WTC11 (cell line): ENCODE data around the gene SP140.

Source experiments
- CREM ChIP-seq: sonication (generic); formaldehyde crosslinking; IDR thresholded peaks from 2 replicates; pipeline ENCODE4 v1.8.1; 2022; ENCODE audit warnings: mild to moderate bottlenecking, missing genetic modification reagents, moderate library complexity
- ELF4 ChIP-seq: sonication (generic); formaldehyde crosslinking; IDR thresholded peaks from 2 replicates; pipeline ENCODE4 v1.8.1; 2022; ENCODE audit warnings: low read depth, mild to moderate bottlenecking, moderate library complexity, missing genetic modification reagents
- JUN ChIP-seq: sonication (generic); formaldehyde crosslinking; IDR thresholded peaks from 2 replicates; pipeline ENCODE4 v1.8.0; 2023; ENCODE audit warnings: mild to moderate bottlenecking, missing genetic modification reagents
- SP1 ChIP-seq: sonication (generic); formaldehyde crosslinking; conservative IDR thresholded peaks from 2 replicates; pipeline ENCODE4 v1.8.1; 2022; ENCODE audit warnings: missing genetic modification reagents
- ZNF232 ChIP-seq: sonication (generic); formaldehyde crosslinking; IDR thresholded peaks from 2 replicates; pipeline ENCODE4 v1.8.0; 2022; ENCODE audit warnings: mild to moderate bottlenecking, missing genetic modification reagents
- ZNF396 ChIP-seq: fragments of 250-450 bp; sonication (Bioruptor Pico); IDR thresholded peaks from 2 replicates; pipeline ENCODE4 v1.8.0; 2021; ENCODE audit warnings: mild to moderate bottlenecking, moderate library complexity, borderline replicate concordance
- ZNF423 ChIP-seq: fragments of 250-450 bp; sonication (Bioruptor Pico); IDR thresholded peaks from 2 replicates; pipeline ENCODE4 v2.1.2; 2022; ENCODE audit warnings: mild to moderate bottlenecking, moderate library complexity
- TF ChIP-seq, protein P1 (sequence below): fragments of 200-600 bp; IDR thresholded peaks from 2 replicates; pipeline ENCODE4 v1.8.0; 2022; ENCODE audit warnings: antibody characterized with exemption
- TF ChIP-seq, protein P2 (sequence below): sonication (generic); formaldehyde crosslinking; conservative IDR thresholded peaks from 2 replicates; pipeline ENCODE4 v1.8.1; 2022; ENCODE audit warnings: mild to moderate bottlenecking, missing genetic modification reagents
- TF ChIP-seq, protein P3 (sequence below): sonication (generic); formaldehyde crosslinking; IDR thresholded peaks from 2 replicates; pipeline ENCODE4 v1.8.1; 2023; ENCODE audit warnings: mild to moderate bottlenecking, missing genetic modification reagents
- TF ChIP-seq, protein P4 (sequence below): sonication (generic); formaldehyde crosslinking; IDR thresholded peaks from 2 replicates; pipeline ENCODE4 v1.8.1; 2022; ENCODE audit warnings: low read depth, mild to moderate bottlenecking, moderate library complexity, missing genetic modification reagents, borderline replicate concordance
- TF ChIP-seq, protein P5 (sequence below): sonication (generic); formaldehyde crosslinking; IDR thresholded peaks from 2 replicates; pipeline ENCODE4 v1.8.0; 2022; ENCODE audit warnings: mild to moderate bottlenecking, missing genetic modification reagents
- TF ChIP-seq, protein P6 (sequence below): fragments of 250-450 bp; sonication (Bioruptor Pico); IDR thresholded peaks from 2 replicates; pipeline ENCODE4 v1.9.0; 2021; ENCODE audit warnings: mild to moderate bottlenecking
- TF ChIP-seq, protein P7 (sequence below): fragments of 250-450 bp; sonication (Bioruptor Pico); IDR thresholded peaks from 2 replicates; pipeline ENCODE4 v1.9.0; 2021; ENCODE audit warnings: mild to moderate bottlenecking

GRCh38 chr2:230219419-230220331 is 5.9 kb upstream of the SP140 start, which contains the start of gene SP110:
- TF ChIP-seq, protein P1, sequence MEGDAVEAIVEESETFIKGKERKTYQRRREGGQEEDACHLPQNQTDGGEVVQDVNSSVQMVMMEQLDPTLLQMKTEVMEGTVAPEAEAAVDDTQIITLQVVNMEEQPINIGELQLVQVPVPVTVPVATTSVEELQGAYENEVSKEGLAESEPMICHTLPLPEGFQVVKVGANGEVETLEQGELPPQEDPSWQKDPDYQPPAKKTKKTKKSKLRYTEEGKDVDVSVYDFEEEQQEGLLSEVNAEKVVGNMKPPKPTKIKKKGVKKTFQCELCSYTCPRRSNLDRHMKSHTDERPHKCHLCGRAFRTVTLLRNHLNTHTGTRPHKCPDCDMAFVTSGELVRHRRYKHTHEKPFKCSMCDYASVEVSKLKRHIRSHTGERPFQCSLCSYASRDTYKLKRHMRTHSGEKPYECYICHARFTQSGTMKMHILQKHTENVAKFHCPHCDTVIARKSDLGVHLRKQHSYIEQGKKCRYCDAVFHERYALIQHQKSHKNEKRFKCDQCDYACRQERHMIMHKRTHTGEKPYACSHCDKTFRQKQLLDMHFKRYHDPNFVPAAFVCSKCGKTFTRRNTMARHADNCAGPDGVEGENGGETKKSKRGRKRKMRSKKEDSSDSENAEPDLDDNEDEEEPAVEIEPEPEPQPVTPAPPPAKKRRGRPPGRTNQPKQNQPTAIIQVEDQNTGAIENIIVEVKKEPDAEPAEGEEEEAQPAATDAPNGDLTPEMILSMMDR, result no peak
- TF ChIP-seq, protein P2, sequence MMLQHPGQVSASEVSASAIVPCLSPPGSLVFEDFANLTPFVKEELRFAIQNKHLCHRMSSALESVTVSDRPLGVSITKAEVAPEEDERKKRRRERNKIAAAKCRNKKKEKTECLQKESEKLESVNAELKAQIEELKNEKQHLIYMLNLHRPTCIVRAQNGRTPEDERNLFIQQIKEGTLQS (CRISPR knock-in tag), result no peak
- TF ChIP-seq, protein P3, sequence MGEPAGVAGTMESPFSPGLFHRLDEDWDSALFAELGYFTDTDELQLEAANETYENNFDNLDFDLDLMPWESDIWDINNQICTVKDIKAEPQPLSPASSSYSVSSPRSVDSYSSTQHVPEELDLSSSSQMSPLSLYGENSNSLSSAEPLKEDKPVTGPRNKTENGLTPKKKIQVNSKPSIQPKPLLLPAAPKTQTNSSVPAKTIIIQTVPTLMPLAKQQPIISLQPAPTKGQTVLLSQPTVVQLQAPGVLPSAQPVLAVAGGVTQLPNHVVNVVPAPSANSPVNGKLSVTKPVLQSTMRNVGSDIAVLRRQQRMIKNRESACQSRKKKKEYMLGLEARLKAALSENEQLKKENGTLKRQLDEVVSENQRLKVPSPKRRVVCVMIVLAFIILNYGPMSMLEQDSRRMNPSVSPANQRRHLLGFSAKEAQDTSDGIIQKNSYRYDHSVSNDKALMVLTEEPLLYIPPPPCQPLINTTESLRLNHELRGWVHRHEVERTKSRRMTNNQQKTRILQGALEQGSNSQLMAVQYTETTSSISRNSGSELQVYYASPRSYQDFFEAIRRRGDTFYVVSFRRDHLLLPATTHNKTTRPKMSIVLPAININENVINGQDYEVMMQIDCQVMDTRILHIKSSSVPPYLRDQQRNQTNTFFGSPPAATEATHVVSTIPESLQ, result no peak
- TF ChIP-seq, protein P4, sequence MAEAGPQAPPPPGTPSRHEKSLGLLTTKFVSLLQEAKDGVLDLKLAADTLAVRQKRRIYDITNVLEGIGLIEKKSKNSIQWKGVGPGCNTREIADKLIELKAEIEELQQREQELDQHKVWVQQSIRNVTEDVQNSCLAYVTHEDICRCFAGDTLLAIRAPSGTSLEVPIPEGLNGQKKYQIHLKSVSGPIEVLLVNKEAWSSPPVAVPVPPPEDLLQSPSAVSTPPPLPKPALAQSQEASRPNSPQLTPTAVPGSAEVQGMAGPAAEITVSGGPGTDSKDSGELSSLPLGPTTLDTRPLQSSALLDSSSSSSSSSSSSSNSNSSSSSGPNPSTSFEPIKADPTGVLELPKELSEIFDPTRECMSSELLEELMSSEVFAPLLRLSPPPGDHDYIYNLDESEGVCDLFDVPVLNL (CRISPR knock-in tag), result no peak
- TF ChIP-seq ZNF396 (no peak), ZNF232 (CRISPR knock-in tag) (no peak), SP1 (CRISPR knock-in tag) (no peak), CREM (CRISPR knock-in tag) (no peak), ELF4 (CRISPR knock-in tag) (no peak), JUN (no peak), ZNF423 (CRISPR knock-in tag) (no peak)
- TF ChIP-seq, protein P5, sequence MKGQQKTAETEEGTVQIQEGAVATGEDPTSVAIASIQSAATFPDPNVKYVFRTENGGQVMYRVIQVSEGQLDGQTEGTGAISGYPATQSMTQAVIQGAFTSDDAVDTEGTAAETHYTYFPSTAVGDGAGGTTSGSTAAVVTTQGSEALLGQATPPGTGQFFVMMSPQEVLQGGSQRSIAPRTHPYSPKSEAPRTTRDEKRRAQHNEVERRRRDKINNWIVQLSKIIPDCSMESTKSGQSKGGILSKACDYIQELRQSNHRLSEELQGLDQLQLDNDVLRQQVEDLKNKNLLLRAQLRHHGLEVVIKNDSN (CRISPR knock-in tag), result no peak
- TF ChIP-seq, protein P6, sequence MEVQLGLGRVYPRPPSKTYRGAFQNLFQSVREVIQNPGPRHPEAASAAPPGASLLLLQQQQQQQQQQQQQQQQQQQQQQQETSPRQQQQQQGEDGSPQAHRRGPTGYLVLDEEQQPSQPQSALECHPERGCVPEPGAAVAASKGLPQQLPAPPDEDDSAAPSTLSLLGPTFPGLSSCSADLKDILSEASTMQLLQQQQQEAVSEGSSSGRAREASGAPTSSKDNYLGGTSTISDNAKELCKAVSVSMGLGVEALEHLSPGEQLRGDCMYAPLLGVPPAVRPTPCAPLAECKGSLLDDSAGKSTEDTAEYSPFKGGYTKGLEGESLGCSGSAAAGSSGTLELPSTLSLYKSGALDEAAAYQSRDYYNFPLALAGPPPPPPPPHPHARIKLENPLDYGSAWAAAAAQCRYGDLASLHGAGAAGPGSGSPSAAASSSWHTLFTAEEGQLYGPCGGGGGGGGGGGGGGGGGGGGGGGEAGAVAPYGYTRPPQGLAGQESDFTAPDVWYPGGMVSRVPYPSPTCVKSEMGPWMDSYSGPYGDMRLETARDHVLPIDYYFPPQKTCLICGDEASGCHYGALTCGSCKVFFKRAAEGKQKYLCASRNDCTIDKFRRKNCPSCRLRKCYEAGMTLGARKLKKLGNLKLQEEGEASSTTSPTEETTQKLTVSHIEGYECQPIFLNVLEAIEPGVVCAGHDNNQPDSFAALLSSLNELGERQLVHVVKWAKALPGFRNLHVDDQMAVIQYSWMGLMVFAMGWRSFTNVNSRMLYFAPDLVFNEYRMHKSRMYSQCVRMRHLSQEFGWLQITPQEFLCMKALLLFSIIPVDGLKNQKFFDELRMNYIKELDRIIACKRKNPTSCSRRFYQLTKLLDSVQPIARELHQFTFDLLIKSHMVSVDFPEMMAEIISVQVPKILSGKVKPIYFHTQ (CRISPR knock-in tag), result no peak
- TF ChIP-seq, protein P7, sequence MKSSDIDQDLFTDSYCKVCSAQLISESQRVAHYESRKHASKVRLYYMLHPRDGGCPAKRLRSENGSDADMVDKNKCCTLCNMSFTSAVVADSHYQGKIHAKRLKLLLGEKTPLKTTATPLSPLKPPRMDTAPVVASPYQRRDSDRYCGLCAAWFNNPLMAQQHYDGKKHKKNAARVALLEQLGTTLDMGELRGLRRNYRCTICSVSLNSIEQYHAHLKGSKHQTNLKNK, result no peak
